GM19452 (cell line): ENCODE measurements around the gene MBD4.
"Not testable (repeated sequence)": the region's sequence is repeated elsewhere in the genome, so short reads cannot be mapped to it uniquely, and the experiment has no call there.

Experiments used
- ATAC-seq: cut with Tn5 transposase; IDR thresholded peaks from one replicate; pipeline ENCODE4 v1.9.1; 2021; ENCODE audit not compliant: unreplicated experiment

The MBD4 gene

DNA sequence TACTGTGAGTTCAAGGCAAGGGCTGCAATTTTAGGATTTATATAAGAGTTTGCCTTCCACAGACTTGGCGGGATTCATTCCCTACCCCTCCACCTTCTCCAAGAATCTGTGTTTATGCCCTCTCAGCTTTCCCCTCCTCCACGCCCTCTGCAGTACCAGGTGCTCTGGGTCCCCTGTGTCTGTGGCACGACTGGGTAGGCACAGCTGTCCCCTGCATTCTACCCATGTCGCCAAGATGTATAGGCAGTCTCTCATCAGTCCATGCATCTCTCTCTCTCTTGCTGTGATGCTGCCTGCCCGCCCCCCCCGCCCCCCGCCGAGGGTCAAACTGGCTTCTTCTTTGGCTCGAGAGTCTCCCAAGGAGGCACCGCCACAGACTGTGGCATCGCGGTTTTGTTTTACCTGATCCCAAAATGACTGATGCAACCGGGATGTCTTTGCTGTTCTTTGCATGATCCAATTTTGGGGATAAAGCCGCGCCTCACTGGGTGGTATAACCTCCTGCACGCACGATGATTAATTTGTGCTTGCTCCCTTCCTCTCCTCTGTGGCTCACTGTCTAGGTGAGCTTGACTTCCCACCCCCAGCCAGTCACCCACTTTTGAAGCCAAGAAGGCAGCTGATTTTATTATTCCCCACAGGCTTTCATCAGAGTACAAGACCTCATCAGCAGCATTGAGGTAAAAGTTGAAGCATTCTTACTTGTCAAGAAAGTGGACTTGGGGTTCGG is 55.0 kb downstream of the MBD4 start:
- ATAC-seq = no peak

DNA sequence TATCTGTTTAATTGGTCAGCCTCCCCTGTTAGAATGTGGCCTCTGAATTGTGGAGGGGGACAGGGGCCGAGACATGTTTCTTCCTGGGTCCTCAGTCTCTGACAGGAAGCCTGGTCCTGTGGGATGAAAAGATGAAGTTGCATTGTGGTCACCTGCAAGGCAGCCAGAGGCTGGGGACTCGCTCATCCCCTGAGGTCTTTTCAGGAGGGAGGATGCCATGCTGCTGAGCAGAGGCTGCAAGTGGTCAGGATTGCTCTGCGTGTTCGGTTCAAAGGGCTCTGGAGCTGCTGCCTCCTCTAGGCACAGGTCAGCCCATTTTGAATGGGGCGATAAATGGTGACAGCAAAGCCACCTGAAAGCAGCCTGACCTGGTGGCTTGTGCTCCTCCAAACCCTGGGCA is 55.6 kb downstream of the MBD4 start:
- not testable (repeated sequence) for ATAC-seq

DNA sequence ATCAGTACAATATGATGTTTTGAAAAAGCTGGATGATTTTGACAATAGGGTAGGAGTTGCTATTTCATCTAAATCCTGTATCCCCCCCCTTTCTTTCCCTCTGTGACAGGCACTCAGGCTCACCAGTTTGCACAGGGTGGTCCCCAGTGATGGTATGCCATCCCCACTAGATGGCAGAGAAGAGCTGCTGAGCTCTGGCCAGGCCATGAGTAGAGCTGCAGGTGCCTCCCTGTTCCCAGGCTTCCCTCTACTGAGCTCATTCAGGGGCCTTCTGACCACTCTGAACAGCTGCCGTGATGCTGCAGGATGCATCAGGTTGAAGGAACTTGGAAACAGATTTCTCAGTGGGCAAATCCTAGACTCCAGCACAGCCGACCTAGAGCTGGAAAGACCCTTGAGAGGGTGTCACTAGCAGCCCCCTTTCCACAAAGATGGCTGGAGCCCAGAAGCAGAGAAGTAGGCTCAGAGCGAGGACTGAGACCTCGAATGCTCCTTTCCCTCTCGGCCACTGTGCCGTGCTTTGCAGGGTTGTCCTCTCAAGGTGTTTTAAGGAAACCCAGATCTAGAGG is 56.4 kb downstream of the MBD4 start:
- ATAC-seq = no peak

DNA sequence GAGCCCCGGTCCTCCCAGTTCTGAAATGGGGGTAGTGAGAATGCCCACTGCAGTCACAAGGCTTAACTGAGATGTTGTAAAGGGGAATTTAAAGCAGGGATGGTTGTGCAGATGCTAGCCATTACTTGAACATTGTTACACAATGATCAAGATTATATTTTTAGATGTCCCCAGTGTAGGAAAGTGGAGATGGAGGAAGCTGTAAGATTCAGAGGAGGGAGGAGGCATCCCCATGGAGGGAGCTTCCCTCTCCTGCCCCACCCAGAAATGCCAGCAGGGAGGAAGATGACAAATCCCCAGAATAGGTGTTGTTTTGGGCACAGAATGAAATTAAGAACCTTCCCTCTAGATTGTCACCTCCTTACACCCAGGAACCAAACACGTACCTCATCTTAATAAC is 57.4 kb downstream of the MBD4 start:
- ATAC-seq = no peak
